B cell (primary cell): ENCODE results near the gene SS18L1. TPM values are rescaled to one million over a fixed set of nuclear protein-coding genes. Genes with fewer than 3 reads are reported as not detected.

Experiments used
- ATAC-seq: fragments of 200-7000 bp; cut with Tn5 transposase; one replicate; pipeline ENCODE4 v1.10.0; 2021; ENCODE audit warnings: low read depth, mild to moderate bottlenecking, moderate number of reproducible peaks, moderate library complexity
- CTCF ChIA-PET: fragments of 350-600 bp; sonication (Branson Sonifier 250); formaldehyde crosslinking; loops from one replicate; lab custom pipeline; 2021; ENCODE audit warnings: antibody characterized with exemption, inconsistent platforms; lab: Charles Lee
- POLR2A ChIA-PET: fragments of 350-600 bp; sonication (Branson Sonifier 250); formaldehyde crosslinking; loops from one replicate; lab custom pipeline; 2021; ENCODE audit warnings: antibody characterized with exemption; lab: Charles Lee
- DNase-seq: peaks from one replicate; pipeline ENCODE4 v3.0.0; 2013
- H2AFZ ChIP-seq: 2 replicates; pipeline ENCODE4 v1.6.1; 2012; ENCODE audit warnings: mild to moderate bottlenecking, low read depth, low read length; ENCODE audit not compliant: insufficient read depth, poor library complexity, severe bottlenecking
- H3K27ac ChIP-seq, 2 donors: 1 replicate in 1 of 2; 2 replicates in 1 of 2; pipeline ENCODE4 v1.5.1; 2012 to 2013; ENCODE audit warnings: low read length in 2 of 2, mild to moderate bottlenecking in 2 of 2, moderate library complexity in 1 of 2
- H3K27me3 ChIP-seq, 4 experiments: fragments of 200-600 bp in 1 of 4; sonication (generic) in 1 of 4; replicated peaks in 1 of 4; 1 replicate in 2 of 4; 2 replicates in 2 of 4; pipeline versions ENCODE4 v1.6.1 to v1.7.0; 2013 to 2016; ENCODE audit warnings: low read length in 3 of 4, mild to moderate bottlenecking in 2 of 4, mixed read lengths in 1 of 4, moderate library complexity in 1 of 4; ENCODE audit not compliant: insufficient read depth in 4 of 4, control insufficient read depth in 3 of 4; ENCODE audit errors: control extremely low read depth in 1 of 4
- H3K36me3 ChIP-seq, 2 experiments: replicated peaks in 1 of 2; 1 replicate in 1 of 2; 2 replicates in 1 of 2; pipeline versions ENCODE4 v1.6.1 to v1.7.1; 2013; ENCODE audit warnings: low read length in 1 of 2; ENCODE audit not compliant: insufficient read depth in 2 of 2, control insufficient read depth in 1 of 2; ENCODE audit errors: control extremely low read depth in 1 of 2, extremely low read depth in 1 of 2
- H3K4me1 ChIP-seq, 2 donors: fragments of 200-600 bp in 1 of 2; sonication (generic) in 1 of 2; 1 replicate in 1 of 2; 2 replicates in 1 of 2; pipeline versions ENCODE4 v1.5.1 to v1.6.1; 2013 to 2017; ENCODE audit warnings: low read length in 2 of 2; ENCODE audit not compliant: control insufficient read depth in 2 of 2, insufficient read depth in 2 of 2
- H3K4me2 ChIP-seq: replicated peaks from 2 replicates; pipeline ENCODE3; 2012; ENCODE audit warnings: mild to moderate bottlenecking, low read depth, low read length; ENCODE audit not compliant: poor library complexity, severe bottlenecking
- H3K4me3 ChIP-seq, 5 experiments: fragments of 200-600 bp in 1 of 5; sonication (generic) in 1 of 5; 1 replicate in 3 of 5; 2 replicates in 2 of 5; pipeline versions ENCODE4 v1.5.1 to v1.7.0; 2011 to 2016; ENCODE audit warnings: low read length in 4 of 5, mild to moderate bottlenecking in 4 of 5, low read depth in 2 of 5, control low read depth in 1 of 5, moderate library complexity in 1 of 5; ENCODE audit not compliant: insufficient read depth in 1 of 5; ENCODE audit errors: control extremely low read depth in 1 of 5, extremely low read depth in 1 of 5
- H3K79me2 ChIP-seq: fragments of 200-600 bp; sonication (generic); one replicate; pipeline ENCODE4 v1.6.0; 2016; ENCODE audit warnings: low read length; ENCODE audit not compliant: control insufficient read depth, insufficient read depth
- H3K9ac ChIP-seq: fragments of 200-600 bp; sonication (generic); 2 replicates; pipeline ENCODE4 v1.6.1; 2017; ENCODE audit warnings: mild to moderate bottlenecking, low read length, moderate library complexity
- H3K9me3 ChIP-seq, 3 donors: one replicate each; pipeline versions ENCODE4 v1.6.1 to v1.7.1; 2013; ENCODE audit warnings: low read length in 2 of 3; ENCODE audit not compliant: control insufficient read depth in 2 of 3, insufficient read depth in 1 of 3; ENCODE audit errors: control extremely low read depth in 1 of 3
- H4K20me1 ChIP-seq: 2 replicates; pipeline ENCODE4 v1.6.0; 2012; ENCODE audit warnings: mild to moderate bottlenecking, low read length; ENCODE audit not compliant: insufficient read depth, control insufficient read depth, poor library complexity, severe bottlenecking
- H3K27ac Mint-ChIP-seq: one replicate; pipeline ENCODE4 v1.8.0; 2021; ENCODE audit warnings: mixed read lengths
- H3K27me3 Mint-ChIP-seq: one replicate; pipeline ENCODE4 v1.8.0; 2021; ENCODE audit warnings: mixed read lengths
- H3K4me1 Mint-ChIP-seq: one replicate; pipeline ENCODE4 v1.8.0; 2021; ENCODE audit warnings: mixed read lengths
- H3K4me3 Mint-ChIP-seq: one replicate; pipeline ENCODE4 v1.8.0; 2021; ENCODE audit warnings: mixed read lengths
- H3K9me3 Mint-ChIP-seq: one replicate; pipeline ENCODE4 v1.8.0; 2022; ENCODE audit warnings: mixed read lengths; ENCODE audit not compliant: insufficient read depth
- CTCF ChIP-seq: fragments of 200-600 bp; IDR thresholded peaks from one replicate; pipeline ENCODE4 v1.8.0; 2022; ENCODE audit warnings: antibody characterized with exemption, mild to moderate bottlenecking
- EZH2 ChIP-seq: IDR thresholded peaks from 2 replicates; pipeline ENCODE4 v1.6.1; 2012; ENCODE audit warnings: borderline replicate concordance, low read depth, mild to moderate bottlenecking, moderate library complexity, low read length; ENCODE audit not compliant: insufficient read depth, poor library complexity, severe bottlenecking
- WGBS: methylation state at CpG from one replicate; pipeline ENCODE4 v1.1.5; 2013; ENCODE audit warnings: missing lambda C conversion rate; ENCODE audit not compliant: insufficient coverage; 5-methylcytosine and 5-hydroxymethylcytosine counted together
- intact Hi-C: fragments of 100-400 bp; cut with micrococcal nuclease; formaldehyde crosslinking; loops from one replicate; pipeline ENCODE4 v1.10.0; 2022
- polyA plus RNA-seq: library from polyadenylated mRNA; depleted of rRNA; stranded (reverse); fragments of >200 nt; gene quantifications from 2 replicates; pipeline ENCODE4 v1.2.3, GENCODE V29; 2012
- total RNA-seq, 2 donors: library from RNA; stranded (reverse); fragments of 120-200 nt in 1 of 2; gene quantifications; 1 replicate in 1 of 2; 2 replicates in 1 of 2; pipeline versions ENCODE4 v1.2.3 to v1.2.4, GENCODE V29; 2013 to 2022

SS18L1 gene
- total and polyA plus RNA-seq, 2 donors (not counting 1 experiment from before 2014, with no cell fraction given): 15.4 to 20.7 TPM

- H3K79me2 ChIP-seq: no peaks in the 10 kb centered on the region
- WGBS: 86% methylated on average over 28 of the region's 40 CpGs
Measured at GRCh38 chr20:62215991-62216635, 72.5 kb downstream of the SS18L1 start.

More at GRCh38 chr20:62215991-62216635, 72.5 kb downstream of the SS18L1 start:
- TF ChIP-seq CTCF (no peak), EZH2 (no peak)
- peaks cover 25% of the 10 kb centered on the region for H3K27me3 Mint-ChIP-seq
- H3K36me3 ChIP-seq: no peaks in the 10 kb centered on the region
- CTCF ChIA-PET: no interaction called here
- no peak overlapping the region for H3K4me3 ChIP-seq
- peaks cover 0 to 17% (median 0%) of the 10 kb centered on the region in 3 donors for H3K9me3 ChIP-seq
- H3K27ac ChIP-seq: no peak overlapping the region
- peaks cover 2% of the 10 kb centered on the region for H3K4me1 Mint-ChIP-seq
- no peak for DNase-seq
- H4K20me1 ChIP-seq: peaks cover 5% of the 10 kb centered on the region
- H2AFZ ChIP-seq: no peak overlapping the region
- peaks cover 0 to 67% (median 19%) of the 10 kb centered on the region in 4 experiments for H3K27me3 ChIP-seq
- intact Hi-C loops: no loop called here
- H3K27ac Mint-ChIP-seq: no peak overlapping the region
- H3K4me2 ChIP-seq: no peak overlapping the region
- no peak overlapping the region for H3K4me3 Mint-ChIP-seq
- H3K4me1 ChIP-seq: peaks cover 12 to 16% of the 10 kb centered on the region in 2 donors
- H3K9ac ChIP-seq: no peak overlapping the region
- H3K9me3 Mint-ChIP-seq: no peaks in the 10 kb centered on the region
- no peak for ATAC-seq
- POLR2A ChIA-PET: no interaction called here
